BJ (cell line): ENCODE measurements around the gene SYNGR4. TPM values are rescaled to one million over a fixed set of nuclear protein-coding genes. Genes with fewer than 3 reads are reported as not detected.

Source experiments
- CTCF ChIA-PET: fragments of 350-600 bp; formaldehyde crosslinking; extraction: SDS; loops from one replicate; lab custom pipeline; 2021; ENCODE audit warnings: antibody characterized with exemption, inconsistent platforms; lab: Yijun Ruan, JAX
- POLR2A ChIA-PET: fragments of 300-600 bp; sonication (Branson Sonifier 250); formaldehyde crosslinking; extraction: SDS; loops from one replicate; lab custom pipeline; 2021; ENCODE audit warnings: antibody characterized with exemption; lab: Charles Lee
- DNase-seq: peaks from one replicate; pipeline ENCODE4 v3.0.0-alpha.2; 2011; ENCODE audit warnings: low read depth
- H3K27me3 ChIP-seq: 2 replicates; pipeline ENCODE4 v1.6.0; 2011; ENCODE audit warnings: low read length; ENCODE audit not compliant: control insufficient read depth, insufficient read depth
- H3K36me3 ChIP-seq: 2 replicates; pipeline ENCODE4 v1.5.1; 2011; ENCODE audit warnings: low read length; ENCODE audit not compliant: control insufficient read depth, insufficient read depth
- H3K4me3 ChIP-seq: 2 replicates; pipeline ENCODE4 v1.5.1; 2011; ENCODE audit warnings: low read depth, mild to moderate bottlenecking, control low read depth, low read length
- polyA plus RNA-seq: library from polyadenylated mRNA; depleted of rRNA; stranded (reverse); fragments of >200 nt; gene quantifications from 2 replicates; pipeline ENCODE4 v1.2.3, GENCODE V29; 2011
- TF ChIP-seq, protein P1 (sequence below): IDR thresholded peaks from 2 replicates; pipeline ENCODE4 v1.5.1; 2011; ENCODE audit warnings: low read depth, mild to moderate bottlenecking, control low read depth, inconsistent platforms, low read length, moderate library complexity; ENCODE audit not compliant: insufficient read depth

The SYNGR4 gene
- polyA plus RNA-seq, 1 experiment, result not detected

- H3K36me3 ChIP-seq, result peaks cover 33% of the 10 kb centered on the region
- ChIA-PET CTCF (no interaction called here), POLR2A (no interaction called here)
- no peak overlapping the region for H3K4me3 ChIP-seq
- no peak for DNase-seq
- H3K27me3 ChIP-seq, result no peaks in the 10 kb centered on the region
- TF ChIP-seq, protein P1, sequence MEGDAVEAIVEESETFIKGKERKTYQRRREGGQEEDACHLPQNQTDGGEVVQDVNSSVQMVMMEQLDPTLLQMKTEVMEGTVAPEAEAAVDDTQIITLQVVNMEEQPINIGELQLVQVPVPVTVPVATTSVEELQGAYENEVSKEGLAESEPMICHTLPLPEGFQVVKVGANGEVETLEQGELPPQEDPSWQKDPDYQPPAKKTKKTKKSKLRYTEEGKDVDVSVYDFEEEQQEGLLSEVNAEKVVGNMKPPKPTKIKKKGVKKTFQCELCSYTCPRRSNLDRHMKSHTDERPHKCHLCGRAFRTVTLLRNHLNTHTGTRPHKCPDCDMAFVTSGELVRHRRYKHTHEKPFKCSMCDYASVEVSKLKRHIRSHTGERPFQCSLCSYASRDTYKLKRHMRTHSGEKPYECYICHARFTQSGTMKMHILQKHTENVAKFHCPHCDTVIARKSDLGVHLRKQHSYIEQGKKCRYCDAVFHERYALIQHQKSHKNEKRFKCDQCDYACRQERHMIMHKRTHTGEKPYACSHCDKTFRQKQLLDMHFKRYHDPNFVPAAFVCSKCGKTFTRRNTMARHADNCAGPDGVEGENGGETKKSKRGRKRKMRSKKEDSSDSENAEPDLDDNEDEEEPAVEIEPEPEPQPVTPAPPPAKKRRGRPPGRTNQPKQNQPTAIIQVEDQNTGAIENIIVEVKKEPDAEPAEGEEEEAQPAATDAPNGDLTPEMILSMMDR, result no peak
These were observed 18.1 kb downstream of the SYNGR4 start for GRCh38 chr19:48382286-48382685.

DNA sequence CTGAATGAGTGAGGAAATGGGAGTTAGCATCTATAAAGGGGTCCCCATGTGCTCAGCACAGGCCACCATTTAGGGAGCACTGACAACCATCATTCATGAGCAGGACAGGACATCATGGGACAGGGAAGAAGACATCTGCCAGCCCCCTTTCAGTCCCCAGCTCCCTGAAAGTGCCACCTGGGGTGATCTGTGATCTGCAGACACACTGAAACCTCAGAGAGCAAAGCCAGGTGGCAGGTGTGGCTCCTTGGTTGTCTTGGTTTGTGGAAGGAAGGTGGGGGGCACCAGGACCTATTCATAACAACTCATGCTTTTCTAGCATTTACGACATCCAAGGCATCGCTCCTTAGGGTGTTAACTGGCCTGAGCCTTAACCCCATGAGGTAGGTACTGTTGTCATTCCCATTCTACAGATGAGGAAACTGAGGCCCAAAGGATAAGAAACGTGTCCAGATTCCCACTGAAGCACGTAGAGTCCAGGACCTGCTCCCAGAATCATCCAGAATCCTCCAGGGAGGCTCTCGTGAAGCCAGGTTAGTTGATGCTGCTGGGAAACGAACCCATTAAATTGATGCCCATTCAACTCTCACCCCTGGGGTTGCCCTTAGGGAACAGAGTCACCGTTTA, 21.4 kb downstream of the SYNGR4 start:
- TF ChIP-seq, protein P1, result no peak
- no peak for DNase-seq
- CTCF ChIA-PET, result interaction anchor here (1.0 kb wide), 1 partner anchor 64 kb away, joined by 3 read pairs; no protein-coding TSS in a partner anchor
- peaks cover 35% of the 10 kb centered on the region for H3K36me3 ChIP-seq
- POLR2A ChIA-PET, result no interaction called here
- H3K4me3 ChIP-seq, result no peak overlapping the region
- H3K27me3 ChIP-seq, result no peaks in the 10 kb centered on the region

- ChIA-PET CTCF (no interaction called here), POLR2A (interaction anchor here (0.5 kb wide), 1 partner anchor 12 kb away, joined by 11 read pairs; no protein-coding TSS in a partner anchor)
- Histone ChIP-seq H3K27me3 (no peaks in the 10 kb centered on the region), H3K36me3 (peaks cover 31% of the 10 kb centered on the region), H3K4me3 (no peak overlapping the region)
- no peak for DNase-seq
- TF ChIP-seq, protein P1, result no peak
These were observed 22.8 kb downstream of the SYNGR4 start for GRCh38 chr19:48386981-48387380.

GRCh38 chr19:48390188-48391099, 26.3 kb downstream of the SYNGR4 start:
- TF ChIP-seq, protein P1, result peak; percentile 79
- H3K4me3 ChIP-seq, result peak overlapping the region; percentile 98
- DNase-seq, result no peak
- ChIA-PET POLR2A (no interaction called here), CTCF (interaction anchor here (0.5 to 2.4 kb wide), 34 partner anchors 10 to 199 kb away, joined by 3 to 18 read pairs (median 5); partner anchors contain the start of genes GRWD1, SYNGR4 and TMEM143)
- peaks cover 13% of the 10 kb centered on the region for H3K36me3 ChIP-seq
- peaks cover 3% of the 10 kb centered on the region; the same call in 1 of the 2 replicates for H3K27me3 ChIP-seq
